Stimulated activated CD4-positive, alpha-beta T cell treated with anti-CD3 and anti-CD28 coated beads, TNF-alpha, amount 100 ng/mL, for 1 hour (primary cell): ENCODE results near the gene PRKCI.
"Not testable (repeated sequence)": the region's sequence is repeated elsewhere in the genome, so short reads cannot be mapped to it uniquely, and the experiment has no call there.

Experiments
- DNase-seq, 3 donors: peaks; one replicate each; pipeline ENCODE4 v3.0.0-alpha.2; 2020; ENCODE audit warnings: low read depth in 3 of 3, low spot score in 1 of 3

Gene PRKCI

GRCh38 chr3:170221924-170222646 lies at the start of gene PRKCI:
Gene PRKCI (plus strand): TSS chr3:170222424. CDS start chr3:170222670, 246 bp downstream.
- DNase-seq, result peak; percentile 73 to 76 (median 75)

DNA sequence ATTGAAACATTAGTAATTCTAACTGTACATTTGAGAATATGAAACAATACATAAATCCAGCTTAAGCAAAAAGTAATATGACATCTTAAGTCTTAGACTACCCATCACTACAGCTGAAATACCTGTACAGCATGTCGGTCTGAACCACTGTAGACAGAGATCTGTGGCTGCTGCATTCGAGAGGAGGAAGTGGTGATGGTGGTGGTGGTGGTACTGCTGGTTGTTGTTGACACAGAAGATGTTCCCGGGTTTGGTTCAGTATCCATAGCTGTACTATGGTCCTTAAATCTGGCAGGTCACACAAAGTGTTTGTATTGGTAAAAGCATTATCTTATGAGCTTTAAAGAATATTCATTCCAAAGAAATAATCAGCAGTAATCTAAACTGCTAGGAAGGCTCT lies 43.6 kb upstream of the PRKCI start:
- DNase-seq, result peak in 1 of 3 donors; percentile 11

DNA sequence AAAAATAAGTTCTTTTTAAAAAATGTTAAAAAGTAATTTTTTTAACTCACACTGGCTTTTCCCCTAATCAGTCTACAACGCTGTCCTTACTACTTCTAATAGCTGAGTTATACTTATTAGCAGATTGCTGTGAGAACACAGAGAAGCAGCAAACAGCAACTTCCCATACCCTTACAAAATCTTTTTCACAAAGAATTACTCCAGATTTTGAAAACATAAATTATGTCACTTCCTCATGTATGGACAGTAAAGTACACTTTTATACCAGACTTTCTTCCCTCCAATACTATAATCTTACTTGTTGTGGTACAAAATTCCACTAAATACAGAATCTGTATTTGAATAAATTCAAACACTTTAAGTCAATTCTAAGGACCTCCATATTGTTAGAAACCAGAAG lies 42.8 kb upstream of the PRKCI start:
- no peak for DNase-seq

- DNase-seq, result no peak
Measured at GRCh38 chr3:170180079-170180907, 41.9 kb upstream of the PRKCI start.

DNA sequence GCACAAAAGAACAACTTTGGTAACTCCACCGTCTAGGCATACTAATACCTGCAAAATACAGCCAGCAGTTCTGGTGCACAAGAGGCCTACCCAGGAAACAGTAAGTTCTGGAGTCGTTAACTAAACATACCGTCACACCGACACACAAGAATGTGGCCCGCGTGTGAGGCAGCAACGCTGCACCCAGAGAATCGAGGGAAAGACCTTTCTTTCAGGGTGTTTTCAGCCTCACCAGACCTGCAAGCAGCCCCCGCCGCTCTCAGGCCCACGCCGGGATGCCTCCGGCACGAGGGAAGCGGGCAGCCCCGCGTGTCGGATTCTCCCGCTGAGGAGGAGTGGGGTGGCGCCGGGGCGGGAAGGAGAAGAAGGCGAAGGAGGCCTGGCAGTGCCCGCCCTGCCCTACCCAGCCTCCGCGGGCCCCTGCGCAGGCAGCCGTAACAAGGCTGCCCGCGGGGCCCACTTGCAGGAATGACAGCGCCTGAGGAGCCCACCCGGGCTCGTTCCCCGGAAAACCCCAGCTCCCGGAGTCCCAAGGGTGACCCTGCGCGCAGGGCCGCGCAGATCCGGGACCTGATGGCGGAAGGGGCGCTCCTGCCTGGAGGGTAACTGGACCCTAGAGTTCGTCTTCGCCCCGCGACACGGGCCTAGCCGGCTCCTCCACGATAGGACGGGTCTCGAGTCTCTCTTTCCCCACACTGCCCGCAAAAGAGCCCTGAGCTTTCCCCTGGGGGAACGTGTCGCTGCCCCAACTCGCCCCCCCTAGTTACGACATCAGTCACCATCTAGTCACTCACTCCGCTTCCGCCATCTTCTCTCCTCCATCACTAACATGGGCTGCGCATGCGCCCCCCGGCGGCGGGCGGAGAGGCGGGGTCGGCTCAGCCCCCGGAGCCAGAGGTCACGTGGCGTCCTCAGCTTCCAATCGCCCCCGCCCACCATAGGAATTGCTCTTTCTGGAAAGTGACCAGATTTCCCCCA lies 41.0 kb upstream of the PRKCI start, which contains the start of gene PHC3:
PHC3 (minus strand) TSS at position 826 of the 978 bp plus-strand sequence; CDS start at position 808, 18 bp downstream.
- DNase-seq, result peak; percentile 85 to 91 (median 85)

DNA sequence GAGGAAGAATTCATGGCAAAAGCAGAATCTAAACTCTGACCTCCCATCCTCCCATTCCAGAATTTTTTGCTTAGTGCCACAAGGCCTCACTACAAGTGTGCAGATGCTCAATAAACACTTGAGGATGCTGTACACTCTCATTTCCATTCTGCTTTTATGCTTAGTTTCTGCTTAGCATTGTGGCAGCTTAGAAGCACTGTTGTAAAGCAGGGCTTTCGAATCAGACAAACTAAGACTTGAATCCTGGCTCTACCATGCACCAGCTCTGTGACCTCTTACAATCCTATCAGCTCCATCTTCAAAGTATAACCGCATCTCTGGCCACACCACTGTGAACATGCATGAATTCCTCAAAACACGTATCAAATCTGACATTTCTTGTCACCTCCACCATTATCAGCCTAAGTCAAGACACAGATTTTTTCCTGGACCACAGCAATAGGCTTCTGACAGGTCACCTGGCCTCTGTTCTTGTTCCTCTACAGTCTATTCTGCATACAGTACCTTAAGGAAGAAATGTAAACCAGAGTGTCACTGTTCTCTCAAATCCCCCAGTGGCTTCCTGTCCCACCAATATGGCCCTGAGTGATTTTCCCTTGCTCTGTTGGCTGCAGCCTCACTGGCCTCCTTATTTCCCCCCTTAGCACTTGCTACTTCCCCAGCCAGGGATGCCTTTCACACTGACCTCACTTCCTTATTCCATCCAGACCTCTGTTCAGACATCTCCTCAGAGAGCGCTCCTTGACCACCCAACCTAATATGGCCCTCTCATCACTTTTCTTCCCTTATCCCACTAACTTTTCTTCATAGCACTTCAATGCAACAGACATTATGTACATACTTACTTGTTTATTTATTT lies 32.6 kb upstream of the PRKCI start:
- no peak for DNase-seq

GRCh38 chr3:170195759-170196158 lies 26.5 kb upstream of the PRKCI start:
- not testable (repeated sequence) for DNase-seq

GRCh38 chr3:170196833-170197232 lies 25.4 kb upstream of the PRKCI start:
- no peak for DNase-seq

GRCh38 chr3:170200987-170201386 lies 21.2 kb upstream of the PRKCI start:
- no peak for DNase-seq

GRCh38 chr3:170201527-170201926 lies 20.7 kb upstream of the PRKCI start:
- DNase-seq, result no peak

DNA sequence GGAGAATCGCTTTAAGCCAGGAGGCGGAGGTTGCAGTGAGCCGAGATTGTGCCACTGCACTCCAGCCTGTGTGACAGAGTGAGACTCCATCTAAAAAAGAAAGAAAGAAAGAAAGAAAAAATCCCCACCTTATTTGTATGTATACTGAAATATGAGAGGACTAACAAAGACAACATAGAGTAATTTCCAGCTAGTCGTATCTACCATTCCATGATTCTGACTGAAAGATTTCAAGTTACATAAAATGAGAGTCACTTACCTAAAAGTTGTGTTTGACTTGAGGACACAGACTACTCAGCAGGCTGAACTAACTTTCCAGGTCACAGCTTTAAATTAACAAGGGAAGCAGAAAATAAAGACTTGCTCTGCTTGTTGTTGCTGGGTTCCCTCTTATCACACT lies 18.8 kb upstream of the PRKCI start:
- no peak for DNase-seq

DNA sequence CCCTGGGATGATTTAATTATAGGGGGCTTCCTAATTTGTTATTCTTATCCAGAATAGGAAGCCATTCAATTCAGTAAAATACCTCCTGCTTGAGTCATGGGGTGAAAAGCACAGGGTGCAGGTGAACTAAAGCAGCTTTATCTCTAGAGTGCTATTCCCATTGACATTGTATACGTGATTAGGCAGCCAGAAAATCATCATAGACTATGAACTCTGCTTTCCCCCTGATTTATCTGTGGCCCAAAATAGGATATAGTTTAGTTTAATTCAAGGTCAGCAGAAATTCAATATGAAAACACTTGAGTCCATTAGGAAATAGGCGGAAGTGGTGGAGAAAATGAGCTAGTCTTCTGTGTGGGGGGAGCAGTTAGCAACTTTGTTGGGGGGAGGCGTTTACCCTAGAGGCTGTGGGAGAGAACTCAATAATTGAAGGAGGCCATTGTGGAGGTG lies 18.2 kb upstream of the PRKCI start:
- no peak for DNase-seq

DNA sequence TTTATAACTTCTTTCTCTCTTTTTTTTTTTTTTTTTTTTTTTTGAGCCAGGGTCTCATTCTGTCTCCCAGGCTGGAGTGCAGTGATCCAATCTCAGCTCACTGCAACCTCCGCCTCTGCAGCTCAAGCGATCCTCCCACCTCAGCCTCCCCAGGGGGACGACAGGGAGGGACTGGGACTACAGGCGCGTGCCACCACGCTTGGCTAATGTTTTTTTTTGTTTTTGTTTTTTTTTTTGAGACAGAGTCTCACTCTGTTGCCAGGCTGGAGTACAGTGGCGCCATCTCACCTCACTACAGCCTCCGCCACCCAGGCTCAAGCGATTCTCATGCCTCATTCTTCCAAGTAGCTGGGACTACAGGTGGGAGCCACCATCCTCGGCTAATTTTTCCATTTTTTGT lies 17.7 kb upstream of the PRKCI start:
- DNase-seq, result no peak

GRCh38 chr3:170205302-170205701 lies 16.9 kb upstream of the PRKCI start:
- no peak for DNase-seq

- DNase-seq, result not testable (repeated sequence)
Measured at GRCh38 chr3:170206164-170206762, 16.0 kb upstream of the PRKCI start.

DNA sequence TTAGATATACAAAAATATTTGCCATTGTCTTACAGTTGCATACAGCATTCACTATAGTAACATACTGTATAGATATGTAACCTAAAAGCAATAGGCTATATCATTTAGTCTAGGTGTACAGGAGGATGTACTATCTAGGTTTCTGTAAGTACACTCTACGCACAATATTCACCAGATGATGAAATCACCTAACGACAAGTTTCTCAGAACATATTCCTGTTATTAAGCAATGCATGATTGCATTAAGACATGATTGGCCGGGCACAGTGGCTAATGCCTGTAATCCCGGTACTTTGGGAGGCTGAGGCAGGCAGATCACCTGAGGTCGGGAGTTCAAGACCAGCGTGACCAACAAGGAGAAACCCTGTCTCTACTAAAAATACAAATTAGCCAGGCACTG lies 14.5 kb upstream of the PRKCI start:
- no peak for DNase-seq

GRCh38 chr3:170211668-170212067 lies 10.6 kb upstream of the PRKCI start:
- no peak for DNase-seq

DNA sequence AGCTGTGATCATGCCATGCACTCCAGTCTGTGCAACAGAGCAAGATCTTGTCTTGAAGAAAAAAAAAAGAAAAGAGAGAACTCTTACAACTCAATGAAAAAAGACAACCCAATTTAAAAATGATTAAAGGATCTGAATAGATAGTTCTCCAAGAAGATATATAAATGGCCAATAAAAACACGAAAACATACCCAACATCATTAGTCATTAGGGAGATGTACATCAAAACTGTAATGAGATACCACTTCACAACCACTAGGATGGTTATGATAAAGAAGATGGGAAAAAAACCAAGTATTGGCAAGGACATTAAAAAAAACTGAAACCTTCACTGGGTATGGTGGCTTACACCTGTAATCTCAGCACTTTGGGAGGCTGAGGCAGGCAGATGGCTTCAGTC lies 2.4 kb upstream of the PRKCI start:
- no peak for DNase-seq

- no peak for DNase-seq
Measured at GRCh38 chr3:170220871-170221270, 1.4 kb upstream of the PRKCI start.
